ENCODE measurements around the gene CCDC178. TPM values are rescaled to one million over a fixed set of nuclear protein-coding genes. Genes with fewer than 3 reads are reported as not detected.

The CCDC178 gene
- total RNA-seq, 6 experiments from 2014 or later = not detected

DNA sequence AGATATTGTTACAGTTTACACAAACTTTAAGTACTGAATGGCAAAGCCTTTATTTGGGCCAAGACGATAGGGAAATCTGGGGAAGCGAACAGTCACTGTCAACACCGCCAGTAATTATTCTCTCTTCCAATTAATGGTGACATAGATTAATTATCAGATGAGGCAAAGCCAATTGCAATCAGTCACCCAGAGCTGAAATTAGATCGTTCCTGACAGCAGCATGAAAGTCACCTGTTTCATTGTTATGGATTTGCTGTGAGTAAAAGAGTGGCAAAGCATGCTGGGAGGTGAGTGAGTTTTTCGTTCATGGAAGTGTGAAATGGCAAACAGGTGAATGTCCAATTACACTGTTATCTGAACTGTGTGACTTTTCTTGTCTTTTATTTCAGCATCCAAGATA, 502.9 kb downstream of the CCDC178 start:
- H3K36me3 Mint-ChIP-seq (ENCODE audit: low read depth) = no peaks in the 10 kb centered on the region; the same call in 1 of the 2 replicates
- peaks cover 45% of the 10 kb centered on the region for H3K9me3 Mint-ChIP-seq
- no peak overlapping the region for H3K27ac Mint-ChIP-seq
- no peaks in the 10 kb centered on the region for H3K4me1 Mint-ChIP-seq (ENCODE audit: low read depth)
- no peak overlapping the region for H3K4me3 Mint-ChIP-seq
- no peaks in the 10 kb centered on the region for H3K27me3 Mint-ChIP-seq (ENCODE audit: insufficient read depth)
- TF ChIP-seq, protein P1, sequence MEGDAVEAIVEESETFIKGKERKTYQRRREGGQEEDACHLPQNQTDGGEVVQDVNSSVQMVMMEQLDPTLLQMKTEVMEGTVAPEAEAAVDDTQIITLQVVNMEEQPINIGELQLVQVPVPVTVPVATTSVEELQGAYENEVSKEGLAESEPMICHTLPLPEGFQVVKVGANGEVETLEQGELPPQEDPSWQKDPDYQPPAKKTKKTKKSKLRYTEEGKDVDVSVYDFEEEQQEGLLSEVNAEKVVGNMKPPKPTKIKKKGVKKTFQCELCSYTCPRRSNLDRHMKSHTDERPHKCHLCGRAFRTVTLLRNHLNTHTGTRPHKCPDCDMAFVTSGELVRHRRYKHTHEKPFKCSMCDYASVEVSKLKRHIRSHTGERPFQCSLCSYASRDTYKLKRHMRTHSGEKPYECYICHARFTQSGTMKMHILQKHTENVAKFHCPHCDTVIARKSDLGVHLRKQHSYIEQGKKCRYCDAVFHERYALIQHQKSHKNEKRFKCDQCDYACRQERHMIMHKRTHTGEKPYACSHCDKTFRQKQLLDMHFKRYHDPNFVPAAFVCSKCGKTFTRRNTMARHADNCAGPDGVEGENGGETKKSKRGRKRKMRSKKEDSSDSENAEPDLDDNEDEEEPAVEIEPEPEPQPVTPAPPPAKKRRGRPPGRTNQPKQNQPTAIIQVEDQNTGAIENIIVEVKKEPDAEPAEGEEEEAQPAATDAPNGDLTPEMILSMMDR (IDR thresholded peaks at IDR 0.05) = no peak
- no peak for DNase-seq

DNA sequence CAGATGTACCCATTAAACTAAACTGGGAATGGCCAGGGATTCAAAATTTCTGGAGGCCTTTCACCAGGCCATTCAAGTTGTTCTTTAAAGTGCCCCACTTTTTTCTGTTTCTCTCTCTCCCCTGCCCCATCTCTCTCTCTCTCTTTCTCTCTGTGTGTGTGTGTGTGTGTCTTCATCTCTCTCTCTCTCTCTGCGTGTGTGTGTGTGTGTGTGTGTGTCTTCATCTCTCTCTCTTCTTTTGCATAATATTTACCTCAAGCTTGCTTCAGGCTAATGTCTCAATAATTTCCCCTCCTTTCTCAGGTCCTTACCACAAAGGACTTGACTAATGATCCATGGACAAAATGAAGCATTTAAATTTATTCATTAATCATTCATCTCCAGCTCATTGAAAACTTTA, 503.5 kb downstream of the CCDC178 start:
- Mint-ChIP-seq H3K4me3 (no peak overlapping the region), H3K4me1 (ENCODE audit: low read depth) (no peaks in the 10 kb centered on the region), H3K9me3 (peaks cover 43% of the 10 kb centered on the region), H3K36me3 (ENCODE audit: low read depth) (no peaks in the 10 kb centered on the region; the same call in 1 of the 2 replicates), H3K27ac (no peak overlapping the region), H3K27me3 (ENCODE audit: insufficient read depth) (no peaks in the 10 kb centered on the region)
- no peak for DNase-seq
- TF ChIP-seq, protein P1 (IDR thresholded peaks at IDR 0.05) = no peak

DNA sequence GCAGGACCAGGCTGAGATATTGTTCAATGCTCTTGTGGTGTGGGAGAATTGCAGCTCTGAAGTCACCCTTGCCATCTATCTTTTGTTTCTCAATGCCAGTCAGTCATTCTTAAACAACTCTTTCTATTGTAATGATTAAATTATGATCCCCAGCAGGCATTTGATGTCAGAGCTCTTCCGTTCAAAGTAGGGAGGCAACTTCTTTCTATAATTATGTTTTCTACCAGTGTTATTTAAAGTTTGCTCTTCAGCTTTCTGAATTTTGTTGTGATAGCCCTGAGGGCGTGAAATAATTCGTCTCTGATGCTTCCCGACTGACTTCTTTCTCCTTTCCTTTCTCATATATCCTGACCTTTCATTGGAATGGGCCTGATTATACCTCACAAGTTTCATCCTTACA, 506.3 kb downstream of the CCDC178 start:
- TF ChIP-seq, protein P1 (IDR thresholded peaks at IDR 0.05) = no peak
- H3K27ac Mint-ChIP-seq = no peak overlapping the region
- DNase-seq = no peak
- no peaks in the 10 kb centered on the region for H3K27me3 Mint-ChIP-seq (ENCODE audit: insufficient read depth)
- H3K4me1 Mint-ChIP-seq (ENCODE audit: low read depth) = no peaks in the 10 kb centered on the region
- H3K4me3 Mint-ChIP-seq = no peak overlapping the region
- H3K9me3 Mint-ChIP-seq = peaks cover 32% of the 10 kb centered on the region
- H3K36me3 Mint-ChIP-seq (ENCODE audit: low read depth) = no peaks in the 10 kb centered on the region; the same call in 1 of the 2 replicates

DNA sequence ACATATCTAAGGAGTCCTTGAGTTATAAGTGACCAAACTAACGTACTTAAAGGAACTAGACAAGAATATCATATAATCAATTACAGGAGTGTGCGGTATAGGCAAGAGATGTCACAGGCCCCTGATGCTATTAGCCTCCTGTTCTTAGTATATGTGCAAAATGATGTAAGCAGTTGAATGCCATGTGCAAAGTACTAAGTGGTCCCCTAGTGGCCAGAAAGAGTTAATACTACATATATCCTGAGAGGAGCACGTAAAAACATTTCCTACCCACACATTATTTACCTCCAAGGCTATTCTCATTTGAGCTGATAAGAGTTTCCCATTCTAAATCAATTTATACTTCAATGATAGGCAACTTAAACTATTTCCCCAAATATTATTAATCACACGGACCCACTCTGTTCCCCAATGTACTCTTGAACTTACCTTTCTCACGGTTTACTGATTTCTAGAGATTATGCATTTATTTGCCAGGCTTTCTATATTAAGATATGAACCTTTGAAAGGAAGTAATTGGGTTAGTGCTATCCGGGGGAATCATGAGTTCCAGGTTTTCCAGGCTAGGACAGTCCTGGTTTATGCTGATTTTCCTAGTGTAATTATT, 509.7 kb downstream of the CCDC178 start:
- H3K36me3 Mint-ChIP-seq (ENCODE audit: low read depth) = no peaks in the 10 kb centered on the region
- H3K27ac Mint-ChIP-seq = no peak overlapping the region
- H3K27me3 Mint-ChIP-seq (ENCODE audit: insufficient read depth) = no peaks in the 10 kb centered on the region
- H3K4me3 Mint-ChIP-seq = no peak overlapping the region
- H3K4me1 Mint-ChIP-seq (ENCODE audit: low read depth) = no peaks in the 10 kb centered on the region
- peaks cover 27% of the 10 kb centered on the region for H3K9me3 Mint-ChIP-seq
- TF ChIP-seq, protein P1 (IDR thresholded peaks at IDR 0.05) = peak; percentile 62
- peak; percentile 5 for DNase-seq

DNA sequence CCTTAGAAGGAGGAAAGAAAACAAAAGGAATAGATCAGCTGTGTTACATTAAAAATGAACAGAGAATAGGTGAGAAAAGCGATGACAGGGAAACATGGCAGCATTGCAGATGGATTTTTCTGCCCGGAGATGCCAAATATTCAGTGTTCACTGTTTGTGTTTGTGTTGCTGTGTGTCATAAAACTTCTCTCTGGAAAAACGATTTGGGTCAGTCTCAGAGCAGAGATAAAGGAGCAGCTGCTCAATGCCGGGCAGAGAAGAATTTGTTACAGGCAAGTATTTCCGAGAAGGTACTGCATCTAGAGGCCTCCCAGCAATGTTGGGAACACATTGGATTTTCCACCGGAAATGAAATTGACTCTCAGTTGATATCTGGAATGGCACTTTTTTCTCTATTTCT, 511.3 kb downstream of the CCDC178 start:
- Mint-ChIP-seq H3K36me3 (ENCODE audit: low read depth) (no peaks in the 10 kb centered on the region), H3K4me3 (no peak overlapping the region), H3K4me1 (ENCODE audit: low read depth) (no peaks in the 10 kb centered on the region), H3K27ac (no peak overlapping the region), H3K27me3 (ENCODE audit: insufficient read depth) (no peaks in the 10 kb centered on the region), H3K9me3 (peaks cover 23% of the 10 kb centered on the region)
- no peak for DNase-seq
- TF ChIP-seq, protein P1 (IDR thresholded peaks at IDR 0.05) = no peak

All from HFFc6 (cell line).